SKM-1 treated with dmso at 0.1 percent for 144 hours (cell line): ENCODE data around the gene TUFT1.
"Not testable (repeated sequence)": the region's sequence is repeated elsewhere in the genome, so short reads cannot be mapped to it uniquely, and the experiment has no call there.

Source experiments
- DNase-seq: peaks from one replicate; lab custom pipeline; 2025; ENCODE audit not compliant: unreplicated experiment; lab: John Stamatoyannopoulos, UW

TUFT1 gene

GRCh38 chr1:151512326-151512725 lies 27.8 kb upstream of the TUFT1 start:
- DNase-seq = no peak

GRCh38 chr1:151512801-151513625 lies 27.1 kb upstream of the TUFT1 start:
- DNase-seq = peak; percentile 43

- no peak for DNase-seq
Observed at GRCh38 chr1:151513626-151514121, 26.4 kb upstream of the TUFT1 start.

GRCh38 chr1:151514366-151514765 lies 25.7 kb upstream of the TUFT1 start:
- no peak for DNase-seq

GRCh38 chr1:151515265-151515664 lies 24.8 kb upstream of the TUFT1 start:
- no peak for DNase-seq

GRCh38 chr1:151516031-151516511 lies 24.0 kb upstream of the TUFT1 start:
- DNase-seq = no peak

- DNase-seq = no peak
Observed at GRCh38 chr1:151518431-151518830, 21.7 kb upstream of the TUFT1 start.

- DNase-seq = no peak
Observed at GRCh38 chr1:151518936-151519335, 21.2 kb upstream of the TUFT1 start.

GRCh38 chr1:151519667-151520066 lies 20.4 kb upstream of the TUFT1 start:
- DNase-seq = no peak

- no peak for DNase-seq
Observed at GRCh38 chr1:151520359-151520758, 19.8 kb upstream of the TUFT1 start.

GRCh38 chr1:151522427-151522826 lies 17.7 kb upstream of the TUFT1 start:
- not testable (repeated sequence) for DNase-seq

- no peak for DNase-seq
Observed at GRCh38 chr1:151523326-151523725, 16.8 kb upstream of the TUFT1 start.

GRCh38 chr1:151524736-151525135 lies 15.4 kb upstream of the TUFT1 start:
- DNase-seq = no peak

GRCh38 chr1:151526735-151527525 lies 13.2 kb upstream of the TUFT1 start:
- DNase-seq = no peak

- DNase-seq = no peak
Observed at GRCh38 chr1:151529211-151529702, 10.9 kb upstream of the TUFT1 start.

GRCh38 chr1:151529781-151530180 lies 10.3 kb upstream of the TUFT1 start:
- DNase-seq = no peak

- no peak for DNase-seq
Observed at GRCh38 chr1:151530461-151530860, 9.6 kb upstream of the TUFT1 start.

- DNase-seq = no peak
Observed at GRCh38 chr1:151533870-151534269, 6.2 kb upstream of the TUFT1 start.

- DNase-seq = peak; percentile 67
Observed at GRCh38 chr1:151534662-151535278, 5.3 kb upstream of the TUFT1 start.

GRCh38 chr1:151535326-151536271 lies 4.5 kb upstream of the TUFT1 start:
- no peak for DNase-seq
